GM12891 (cell line): Measurements from ENCODE around the gene SH2B2.
A peak's percentile ranks its signal among the peaks of the same experiment; 100 is the strongest.

Experiments used
- DNase-seq: peaks from one replicate; pipeline ENCODE4 v3.0.0; 2011; ENCODE audit warnings: low spot score; ENCODE audit not compliant: insufficient read length
- FAIRE-seq: peaks from 2 replicates; lab custom pipeline; 2011; peaks lifted over from hg19 to GRCh38; lab: Jason Lieb, UNC
- PAX5 ChIP-seq: IDR thresholded peaks from 2 replicates; pipeline ENCODE4 v1.6.1; 2011; ENCODE audit warnings: low read length, moderate library complexity, mild to moderate bottlenecking; ENCODE audit not compliant: insufficient read depth, severe bottlenecking
- POLR2A ChIP-seq: IDR thresholded peaks from 2 replicates; pipeline ENCODE4 v1.6.1; 2011; ENCODE audit warnings: low read depth, low read length, control low read depth
- POLR2AphosphoS5 ChIP-seq: IDR thresholded peaks from 2 replicates; pipeline ENCODE4 v1.6.1; 2011; ENCODE audit warnings: low read depth, low read length, control low read depth
- POU2F2 ChIP-seq: IDR thresholded peaks from 2 replicates; pipeline ENCODE4 v1.6.1; 2011; ENCODE audit warnings: low read depth, mild to moderate bottlenecking, control low read depth, low read length, moderate library complexity
- SPI1 ChIP-seq: IDR thresholded peaks from 2 replicates; pipeline ENCODE4 v1.6.1; 2011; ENCODE audit warnings: low read depth, low read length, control low read depth
- TAF1 ChIP-seq: IDR thresholded peaks from 2 replicates; pipeline ENCODE4 v1.6.1; 2011; ENCODE audit warnings: low read depth, low read length, control low read depth

The SH2B2 gene

DNA sequence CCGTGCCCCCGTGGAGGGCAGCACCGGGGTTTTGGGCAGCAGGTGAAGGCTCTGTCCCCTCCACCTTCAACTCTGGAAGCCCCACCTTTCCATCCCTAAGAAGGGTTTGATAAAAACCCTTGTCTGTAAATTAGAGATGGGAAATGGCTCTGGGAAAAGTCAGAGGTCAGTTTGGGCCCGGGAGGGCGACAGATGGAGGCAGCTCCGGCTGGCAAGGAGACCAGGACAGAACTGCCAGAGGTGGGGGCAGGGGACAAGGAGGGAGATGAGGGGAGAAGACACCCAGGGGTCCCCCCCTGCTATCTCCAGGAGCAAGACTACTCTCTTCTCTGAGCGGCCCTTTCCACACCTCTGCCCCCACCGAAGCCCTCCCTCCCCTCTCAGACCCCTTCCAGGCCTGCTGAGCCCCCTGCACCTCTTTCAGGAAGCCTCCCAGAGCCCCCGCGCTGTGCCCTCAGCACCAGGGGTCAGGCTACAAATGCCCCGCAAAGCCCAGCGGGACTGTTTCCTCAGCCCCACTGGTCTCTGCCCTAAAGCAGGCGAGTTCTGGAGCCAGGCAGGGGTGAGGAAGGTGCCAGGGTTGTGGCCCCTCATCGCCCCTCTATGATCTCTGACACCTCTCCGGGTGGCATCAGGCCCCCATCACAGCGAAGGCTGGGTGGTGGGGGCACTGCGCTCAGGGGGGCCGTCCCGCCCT, 980 bp upstream of the SH2B2 start:
- DNase-seq: no peak
- TF ChIP-seq TAF1 (no peak), POU2F2 (no peak), POLR2A (no peak), POLR2AphosphoS5 (no peak), PAX5 (no peak), SPI1 (no peak)
- FAIRE-seq: no peak

DNA sequence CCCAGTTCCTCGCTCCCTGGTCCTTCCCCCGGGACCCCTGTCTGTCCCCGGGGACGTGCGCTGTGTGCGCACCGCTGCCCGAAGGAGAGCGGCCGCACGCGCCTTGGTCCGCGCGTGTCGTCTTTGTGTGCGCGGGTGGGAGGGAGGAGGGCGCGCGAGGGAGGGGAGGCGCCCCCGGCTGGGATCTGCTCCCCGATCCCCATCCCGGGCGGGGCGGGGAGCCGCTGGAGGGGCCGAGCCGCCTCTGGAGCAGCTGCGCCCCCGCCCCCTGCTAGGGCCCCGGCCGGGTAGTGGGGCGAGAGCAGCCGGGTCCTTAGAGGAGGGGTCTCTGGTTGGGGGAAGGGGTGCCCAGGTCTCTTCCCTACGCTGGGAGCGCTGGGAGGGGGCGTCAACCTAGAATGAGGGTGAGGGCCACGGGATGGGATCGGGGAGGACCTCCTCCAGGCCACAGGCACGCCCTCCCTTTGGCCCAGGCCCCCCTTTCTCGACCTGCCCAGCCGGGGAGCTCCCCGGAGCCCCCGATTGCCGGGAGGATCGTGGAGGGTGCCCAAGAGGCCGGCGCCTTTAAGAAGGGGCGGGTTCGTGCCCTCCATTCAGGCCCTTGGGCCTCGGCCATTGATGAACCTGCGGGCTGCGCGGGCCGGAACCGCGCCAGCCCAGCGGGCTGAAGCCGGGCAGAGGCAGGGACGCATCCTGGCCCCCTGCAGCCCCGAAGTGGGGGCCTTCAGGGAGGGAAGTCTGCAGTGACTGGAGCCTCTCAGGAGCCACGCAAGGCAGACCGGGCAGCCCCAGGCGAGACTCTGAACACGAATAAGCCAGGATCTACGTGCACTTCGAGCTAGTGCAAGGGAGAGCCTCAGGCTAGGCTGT, 678 bp downstream of the SH2B2 start:
- DNase-seq: no peak
- TF ChIP-seq PAX5 (no peak), TAF1 (no peak), SPI1 (no peak), POU2F2 (no peak), POLR2AphosphoS5 (no peak), POLR2A (no peak)
- peak; percentile 65 for FAIRE-seq

DNA sequence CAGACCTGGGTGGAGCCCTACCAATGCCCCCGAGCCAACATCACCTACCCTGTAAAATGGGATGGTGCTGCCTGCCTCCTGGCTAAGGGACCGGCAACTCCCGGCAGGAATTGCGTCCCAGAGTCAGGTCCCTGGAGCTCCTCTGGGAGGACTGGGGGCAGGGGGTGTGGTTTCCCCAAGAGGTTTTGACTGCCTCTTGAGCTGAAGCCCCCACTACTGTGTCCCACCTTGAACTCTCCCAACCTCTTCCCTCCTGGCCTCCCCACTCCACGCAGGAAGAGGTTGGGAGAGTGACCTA, 1.3 kb downstream of the SH2B2 start:
- FAIRE-seq (no peak), DNase-seq (no peak)
- TF ChIP-seq PAX5 (no peak), SPI1 (no peak), TAF1 (no peak), POLR2A (no peak), POLR2AphosphoS5 (no peak), POU2F2 (no peak)

DNA sequence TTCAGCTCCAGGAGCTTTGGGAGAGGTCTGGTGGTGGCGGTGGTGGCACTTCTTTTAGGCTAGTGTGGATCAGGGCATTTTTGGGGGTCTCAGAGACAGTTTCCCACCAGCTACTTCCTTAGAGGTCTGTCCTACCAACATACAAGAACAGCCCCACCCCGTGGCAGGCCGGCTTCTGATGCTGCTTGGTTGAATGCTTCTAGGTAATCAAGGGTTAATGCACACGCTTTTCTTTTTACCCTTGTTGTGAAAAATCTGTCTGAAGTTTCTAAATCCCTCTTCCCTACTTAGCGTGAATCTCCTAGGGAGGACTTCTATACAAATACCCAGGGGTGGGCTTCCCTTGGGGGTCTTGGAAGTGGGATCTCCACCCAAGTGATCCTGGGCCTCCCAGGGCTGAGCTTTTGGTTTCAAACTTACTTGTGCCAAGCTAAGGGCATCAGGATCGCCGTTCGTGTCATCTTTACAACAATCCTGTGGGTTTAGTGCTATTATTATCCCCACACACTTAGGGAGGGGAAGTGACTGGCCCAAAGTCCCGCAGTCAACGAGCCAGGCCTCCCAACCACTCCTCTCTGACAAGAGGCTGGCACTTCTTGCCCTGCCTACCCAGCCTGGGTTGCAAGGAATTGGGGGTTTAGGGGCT, 1.7 kb downstream of the SH2B2 start:
- FAIRE-seq (peak; percentile 40), DNase-seq (no peak)
- no peak for TF ChIP-seq POU2F2
- no peak for TF ChIP-seq TAF1
- TF ChIP-seq POLR2AphosphoS5: no peak
- no peak for TF ChIP-seq PAX5
- TF ChIP-seq SPI1: no peak

DNA sequence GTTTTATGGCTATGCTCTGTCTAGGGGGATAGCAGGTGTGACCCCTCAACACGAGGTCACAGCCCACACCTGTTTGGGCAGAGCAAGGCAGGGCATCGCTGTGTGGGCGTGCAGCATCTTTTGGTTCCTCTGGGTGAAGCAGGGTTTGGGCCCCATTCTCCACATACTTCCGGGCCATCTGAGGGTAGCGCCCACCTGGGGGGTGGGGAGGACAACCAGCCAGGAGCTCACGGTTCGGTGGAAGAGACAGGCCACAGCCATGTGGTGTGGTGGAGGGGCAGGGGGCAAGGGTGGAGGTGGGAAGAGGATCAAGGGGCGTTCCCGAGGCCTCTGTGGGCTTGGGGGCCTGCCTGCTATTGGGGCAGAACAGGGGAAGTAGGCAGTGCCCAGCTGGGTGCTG, 2.4 kb downstream of the SH2B2 start:
- FAIRE-seq (peak; percentile 90), DNase-seq (no peak)

DNA sequence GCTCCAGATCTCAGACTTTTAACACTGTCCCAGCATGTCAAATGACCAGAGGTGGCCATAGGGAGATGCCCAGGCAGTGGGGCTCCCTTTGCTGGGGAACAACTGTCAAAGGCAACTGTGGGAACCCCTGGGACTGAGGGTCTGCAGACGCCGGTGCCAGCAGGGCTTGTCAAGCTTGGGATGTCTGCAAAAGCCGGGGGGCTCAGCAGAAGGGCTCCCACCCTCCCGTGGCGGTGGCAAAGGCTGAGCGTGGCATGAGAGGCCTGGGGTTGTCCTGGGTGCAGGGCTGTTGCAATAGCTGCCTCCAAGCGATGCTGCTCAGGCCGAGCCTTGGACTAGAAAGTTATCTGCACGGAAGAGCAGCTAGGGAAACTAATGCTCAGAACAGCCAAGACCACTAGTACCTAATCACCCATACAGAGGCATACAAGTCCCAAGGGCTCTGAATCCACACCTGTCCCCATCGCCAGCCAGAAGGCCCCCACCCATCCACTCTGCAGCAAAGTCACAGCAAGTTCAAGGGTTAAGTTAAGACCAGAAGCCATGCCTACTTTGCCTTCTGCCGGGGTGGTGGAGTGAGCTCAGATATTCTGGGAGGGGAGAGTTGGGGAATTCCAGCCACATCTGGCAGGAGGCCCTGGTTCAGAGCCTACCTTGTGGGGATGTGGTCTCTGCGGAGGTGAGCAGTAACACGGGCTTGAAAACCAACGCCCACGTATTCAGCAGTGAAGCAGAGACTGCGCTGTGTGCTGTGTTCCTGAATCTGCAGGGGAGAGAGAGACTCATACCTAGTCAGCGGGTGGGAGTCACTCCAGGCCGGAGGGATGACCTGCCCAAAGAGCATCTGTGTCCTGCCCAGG, 4.6 kb downstream of the SH2B2 start:
- FAIRE-seq (peak; percentile 99), DNase-seq (peak; percentile 74)
- TF ChIP-seq POLR2A: no peak
- TF ChIP-seq SPI1: peak; percentile 18; the same call in 1 of the 2 replicates

More for the DNA sequence above, 2.4 kb downstream of the SH2B2 start:
- TF ChIP-seq PAX5 (no peak), TAF1 (no peak), SPI1 (no peak), POLR2A (no peak), POU2F2 (no peak), POLR2AphosphoS5 (no peak)

DNA sequence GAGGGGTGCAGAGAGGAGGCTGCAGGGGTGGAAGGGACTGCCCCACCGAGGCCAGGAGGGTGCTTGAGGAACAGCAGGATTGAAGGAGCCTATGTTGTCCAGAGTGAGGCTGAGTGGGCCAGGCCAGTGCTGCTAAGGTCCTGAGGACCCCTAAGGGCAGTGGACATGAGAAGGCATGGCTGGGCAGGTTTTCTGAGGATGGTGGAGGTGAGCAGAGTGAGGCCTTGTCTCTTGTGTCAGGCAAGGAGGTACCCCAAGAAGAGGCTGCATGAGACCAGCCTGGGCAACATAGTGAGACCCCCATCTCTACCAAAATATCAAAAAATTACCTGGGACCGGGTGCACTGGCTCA, 5.2 kb downstream of the SH2B2 start:
- DNase-seq (no peak), FAIRE-seq (no peak)
- no peak for TF ChIP-seq POLR2A
- TF ChIP-seq POLR2AphosphoS5: no peak
- TF ChIP-seq TAF1: no peak
- TF ChIP-seq POU2F2: no peak
- TF ChIP-seq SPI1: no peak
- no peak for TF ChIP-seq PAX5

DNA sequence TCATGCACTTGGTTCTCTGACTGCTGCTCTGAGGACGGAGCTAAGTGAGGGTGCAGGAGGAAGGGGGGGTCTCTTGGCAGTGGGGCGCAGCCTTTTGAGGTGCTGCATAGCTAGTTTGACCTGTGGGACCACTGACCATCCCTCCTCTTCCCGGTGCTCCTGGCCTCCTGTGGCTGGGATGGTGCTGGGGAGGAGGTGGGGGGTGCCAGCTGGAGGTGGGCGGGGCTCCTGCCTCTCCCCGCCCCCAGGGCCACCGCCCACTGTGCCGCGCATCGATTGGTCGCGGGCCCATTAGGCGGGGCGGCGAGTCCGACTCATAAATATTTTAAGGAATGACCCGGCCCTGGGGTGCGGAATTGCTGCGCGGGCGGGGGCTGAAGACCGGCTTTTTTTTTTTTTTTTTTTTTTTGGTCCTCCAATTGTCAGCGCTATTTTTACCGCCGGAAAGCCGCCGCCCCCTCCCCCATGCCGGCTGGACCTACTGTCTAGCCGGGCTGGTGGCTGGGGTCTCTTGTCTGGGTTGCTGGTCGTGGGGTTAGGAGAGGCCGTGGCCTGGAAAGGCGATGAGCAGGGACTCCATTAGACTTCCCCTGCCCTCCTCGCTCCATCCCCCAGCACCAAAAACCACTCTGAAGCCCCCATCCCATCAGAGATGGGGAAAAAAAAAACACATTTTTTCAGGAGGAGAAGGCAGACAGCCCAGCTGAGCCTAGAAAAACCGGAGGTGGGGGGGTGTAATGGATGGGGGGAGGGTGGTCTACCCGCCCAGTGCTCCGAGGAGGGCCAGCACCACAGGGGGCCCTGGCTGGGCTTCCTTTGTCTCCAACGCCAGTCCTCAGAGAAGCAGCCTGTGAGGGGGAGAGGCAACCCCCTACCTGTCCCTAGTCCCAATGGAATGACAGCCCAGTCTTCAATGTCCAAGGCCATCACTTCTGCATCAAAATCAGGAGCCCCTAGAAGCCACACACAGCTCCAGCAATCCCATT, 6.4 kb downstream of the SH2B2 start:
- FAIRE-seq (no peak), DNase-seq (no peak)
- TF ChIP-seq POLR2AphosphoS5 (no peak), POU2F2 (no peak), TAF1 (no peak), SPI1 (no peak), POLR2A (no peak)

DNA sequence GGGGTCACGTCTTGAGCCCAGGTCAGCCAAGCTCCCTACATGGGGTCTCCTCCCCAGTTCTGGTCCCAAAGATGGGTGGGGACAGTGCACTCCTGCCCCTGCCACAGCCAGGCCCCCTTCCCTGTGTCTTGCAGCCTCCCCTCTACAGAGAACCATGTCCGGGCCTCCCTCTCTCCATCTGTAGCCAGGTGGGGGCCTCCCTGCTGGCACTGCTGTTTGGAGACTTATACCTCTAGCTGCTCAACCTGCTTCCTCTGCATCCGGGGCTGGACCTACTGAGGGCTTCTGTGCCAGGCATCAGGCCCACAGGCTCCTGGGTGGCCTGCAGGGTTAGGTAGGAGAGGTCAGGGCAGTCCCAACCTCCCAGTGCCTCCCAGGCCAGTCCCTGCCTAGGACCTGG, 7.9 kb downstream of the SH2B2 start:
- FAIRE-seq: no peak
- no peak for DNase-seq
- TF ChIP-seq TAF1 (no peak), SPI1 (no peak), POLR2A (no peak), POLR2AphosphoS5 (no peak), PAX5 (no peak), POU2F2 (no peak)
